A549 treated with GW870086 at 1 μM for 4 hours (cell line): Measurements from ENCODE around the gene MRGPRX1. TPM values are rescaled to one million over a fixed set of nuclear protein-coding genes. Genes with fewer than 3 reads are reported as not detected.

Experiments used
- total RNA-seq: library from RNA; stranded (reverse); fragments of 200-300 nt; extraction: Qiagen RNA extraction; gene quantifications from 5 replicates; pipeline ENCODE4 v1.2.3, GENCODE V29; 2022; ENCODE audit warnings: low read depth

MRGPRX1 gene
- total RNA-seq = not detected in 5 replicates

GRCh38 chr11:18939314-18939713, at the start of gene MRGPRX1:
Gene MRGPRX1 (minus strand): TSS chr11:18939414. CDS start chr11:18934784, 4,630 bp downstream.

Other genes starting within 250 kb of the MRGPRX1 start
- gene TMEM86A, start 240.6 kb downstream of the MRGPRX1 start, total RNA-seq = 0.19 to 0.36 TPM (median 0.23 TPM) in 5 replicates
- gene IGSF22, start 213.2 kb downstream of the MRGPRX1 start, total RNA-seq = not detected in 5 replicates
- 0.17 TPM in 1 of 5 replicates, not detected in the others for gene PTPN5, start 147.6 kb downstream of the MRGPRX1 start, total RNA-seq
- not detected in 5 replicates for gene MRGPRX2, start 121.3 kb upstream of the MRGPRX1 start, total RNA-seq
- 15.2 to 18.2 TPM (median 16.9 TPM) in 5 replicates for gene ZDHHC13, start 177.8 kb upstream of the MRGPRX1 start, total RNA-seq